Neural progenitor cell (in vitro differentiated cells): Measurements from ENCODE around the gene NXN. TPM values are rescaled to one million over a fixed set of nuclear protein-coding genes. Genes with fewer than 3 reads are reported as not detected.
"Not testable (repeated sequence)": the region's sequence is repeated elsewhere in the genome, so short reads cannot be mapped to it uniquely, and the experiment has no call there.

Experiments used
- DNase-seq: peaks from one replicate; pipeline ENCODE4 v3.0.0-alpha.2; 2016; ENCODE audit warnings: low spot score
- H2AFZ ChIP-seq: fragments of 200-600 bp; sonication (generic); replicated peaks from 2 replicates; pipeline ENCODE4 v1.6.1; 2016; ENCODE audit warnings: antibody characterized with exemption
- H3F3A ChIP-seq: fragments of 200-600 bp; sonication (generic); 2 replicates; pipeline ENCODE4 v1.6.1; 2016; ENCODE audit warnings: antibody characterized with exemption, low read depth
- H3K27ac ChIP-seq: fragments of 200-600 bp; sonication (generic); 2 replicates; pipeline ENCODE4 v1.5.1; 2016; ENCODE audit warnings: mild to moderate bottlenecking
- H3K27me3 ChIP-seq: fragments of 200-600 bp; sonication (generic); 2 replicates; pipeline ENCODE4 v1.6.1; 2016; ENCODE audit warnings: mild to moderate bottlenecking, moderate library complexity
- H3K36me3 ChIP-seq: fragments of 200-600 bp; sonication (generic); 2 replicates; pipeline ENCODE4 v1.5.1; 2016
- H3K4me1 ChIP-seq: fragments of 200-600 bp; sonication (generic); 2 replicates; pipeline ENCODE4 v1.6.1; 2016; ENCODE audit warnings: mixed run types
- H3K4me2 ChIP-seq: fragments of 200-600 bp; sonication (generic); 2 replicates; pipeline ENCODE4 v1.6.1; 2016
- H3K4me3 ChIP-seq: fragments of 200-600 bp; sonication (generic); 2 replicates; pipeline ENCODE4 v1.5.1; 2016
- H3K79me2 ChIP-seq: fragments of 200-600 bp; sonication (generic); 2 replicates; pipeline ENCODE4 v1.6.1; 2016; ENCODE audit warnings: low read depth
- H3K9ac ChIP-seq: fragments of 200-600 bp; sonication (generic); 2 replicates; pipeline ENCODE4 v1.6.1; 2016
- H3K9me3 ChIP-seq: fragments of 200-600 bp; sonication (generic); 2 replicates; pipeline ENCODE4 v1.5.1; 2016; ENCODE audit warnings: low read depth
- H4K20me1 ChIP-seq: fragments of 200-600 bp; sonication (generic); 2 replicates; pipeline ENCODE4 v1.6.1; 2016; ENCODE audit warnings: low read depth
- H3K27ac Mint-ChIP-seq: 3 replicates; pipeline ENCODE4 v1.8.0; 2021; ENCODE audit warnings: mixed read lengths
- H3K27me3 Mint-ChIP-seq: 2 replicates; pipeline ENCODE4 v1.8.0; 2022; ENCODE audit warnings: low read depth, mild to moderate bottlenecking, inconsistent platforms, moderate library complexity, mixed read lengths; ENCODE audit not compliant: insufficient read depth
- H3K36me3 Mint-ChIP-seq: 3 replicates; pipeline ENCODE4 v1.8.0; 2021; ENCODE audit warnings: mixed read lengths
- H3K4me1 Mint-ChIP-seq: 3 replicates; pipeline ENCODE4 v1.8.0; 2021; ENCODE audit warnings: mixed read lengths
- H3K4me3 Mint-ChIP-seq: 3 replicates; pipeline ENCODE4 v1.8.0; 2021; ENCODE audit warnings: mild to moderate bottlenecking, moderate library complexity, mixed read lengths
- H3K9me3 Mint-ChIP-seq: 3 replicates; pipeline ENCODE4 v1.8.0; 2020; ENCODE audit warnings: mixed read lengths
- EZH2 ChIP-seq: fragments of 200-600 bp; sonication (generic); IDR thresholded peaks from 2 replicates; pipeline ENCODE4 v1.6.1; 2017; ENCODE audit warnings: antibody characterized with exemption, mild to moderate bottlenecking, moderate library complexity
- EZH2phosphoT487 ChIP-seq: fragments of 200-600 bp; sonication (generic); IDR thresholded peaks from 2 replicates; pipeline ENCODE4 v1.6.1; 2017; ENCODE audit warnings: antibody characterized with exemption
- total RNA-seq: library from RNA; depleted of rRNA; stranded (reverse); fragments of >200 nt; gene quantifications from 2 replicates; pipeline ENCODE4 v1.2.3, GENCODE V29; 2015; ENCODE audit warnings: low replicate concordance
- TF ChIP-seq, protein P1 (sequence below): fragments of 200-600 bp; sonication (generic); IDR thresholded peaks from 2 replicates; pipeline ENCODE4 v1.5.1; 2017; ENCODE audit warnings: antibody characterized with exemption, mild to moderate bottlenecking

NXN gene
- total RNA-seq, 1 donor from 2014 or later = 35.9 TPM

DNA sequence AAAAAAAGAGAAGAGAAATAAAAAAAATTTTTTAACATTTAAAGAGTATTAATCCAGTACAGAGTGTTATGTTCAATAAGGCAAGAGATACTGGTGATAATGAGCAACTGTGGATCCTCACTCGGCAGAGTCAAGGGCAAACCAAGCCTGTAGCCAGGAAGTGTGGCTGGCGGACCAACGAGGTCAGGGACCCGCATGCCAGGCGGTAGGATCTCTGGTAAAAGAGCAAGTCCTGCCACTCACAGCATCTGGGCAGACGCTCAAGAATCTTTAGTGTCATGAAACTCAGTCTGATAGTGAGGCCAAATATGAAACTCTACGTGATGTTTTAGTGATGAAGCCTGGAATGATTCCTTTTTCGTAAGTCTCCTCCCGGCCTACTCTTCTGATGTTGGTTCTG, 219.2 kb downstream of the NXN start:
- peaks cover 14% of the 10 kb centered on the region for H3K4me1 ChIP-seq
- Mint-ChIP-seq H3K27ac (no peak overlapping the region), H3K4me1 (peaks cover 9% of the 10 kb centered on the region), H3K27me3 (peaks cover 3% of the 10 kb centered on the region), H3K9me3 (no peaks in the 10 kb centered on the region), H3K36me3 (peaks cover 40% of the 10 kb centered on the region), H3K4me3 (no peak overlapping the region)
- H3K36me3 ChIP-seq = peaks cover 9% of the 10 kb centered on the region
- no peak for DNase-seq
- peaks cover 22% of the 10 kb centered on the region for H3F3A ChIP-seq
- H3K79me2 ChIP-seq = no peaks in the 10 kb centered on the region
- H3K4me3 ChIP-seq = no peak overlapping the region
- no peak overlapping the region for H3K4me2 ChIP-seq
- TF ChIP-seq EZH2 (no peak), EZH2phosphoT487 (no peak)
- TF ChIP-seq, protein P1, sequence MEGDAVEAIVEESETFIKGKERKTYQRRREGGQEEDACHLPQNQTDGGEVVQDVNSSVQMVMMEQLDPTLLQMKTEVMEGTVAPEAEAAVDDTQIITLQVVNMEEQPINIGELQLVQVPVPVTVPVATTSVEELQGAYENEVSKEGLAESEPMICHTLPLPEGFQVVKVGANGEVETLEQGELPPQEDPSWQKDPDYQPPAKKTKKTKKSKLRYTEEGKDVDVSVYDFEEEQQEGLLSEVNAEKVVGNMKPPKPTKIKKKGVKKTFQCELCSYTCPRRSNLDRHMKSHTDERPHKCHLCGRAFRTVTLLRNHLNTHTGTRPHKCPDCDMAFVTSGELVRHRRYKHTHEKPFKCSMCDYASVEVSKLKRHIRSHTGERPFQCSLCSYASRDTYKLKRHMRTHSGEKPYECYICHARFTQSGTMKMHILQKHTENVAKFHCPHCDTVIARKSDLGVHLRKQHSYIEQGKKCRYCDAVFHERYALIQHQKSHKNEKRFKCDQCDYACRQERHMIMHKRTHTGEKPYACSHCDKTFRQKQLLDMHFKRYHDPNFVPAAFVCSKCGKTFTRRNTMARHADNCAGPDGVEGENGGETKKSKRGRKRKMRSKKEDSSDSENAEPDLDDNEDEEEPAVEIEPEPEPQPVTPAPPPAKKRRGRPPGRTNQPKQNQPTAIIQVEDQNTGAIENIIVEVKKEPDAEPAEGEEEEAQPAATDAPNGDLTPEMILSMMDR = no peak
- H3K9ac ChIP-seq = no peak overlapping the region
- no peaks in the 10 kb centered on the region for H3K27me3 ChIP-seq
- H3K9me3 ChIP-seq = no peaks in the 10 kb centered on the region
- no peak overlapping the region for H2AFZ ChIP-seq
- no peak overlapping the region for H3K27ac ChIP-seq
- no peaks in the 10 kb centered on the region for H4K20me1 ChIP-seq

DNA sequence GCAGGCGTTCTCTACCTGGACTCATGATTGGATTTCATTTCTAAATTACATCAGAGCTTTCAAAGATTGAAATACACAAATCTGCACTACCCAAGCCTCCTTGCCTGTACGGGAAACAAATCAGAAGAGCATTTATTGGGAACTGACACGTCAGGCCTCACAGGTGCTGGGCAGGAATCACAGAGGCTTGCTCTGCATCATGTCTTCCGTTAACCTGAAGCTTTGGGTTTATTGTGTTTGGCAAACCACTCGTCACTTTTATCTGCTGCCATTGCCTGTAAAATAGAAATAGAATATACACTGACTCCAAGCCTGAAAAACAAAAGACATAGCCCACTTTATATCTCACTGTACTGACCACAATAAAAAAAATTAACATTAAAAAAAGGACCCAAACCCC, 219.6 kb downstream of the NXN start:
- no peaks in the 10 kb centered on the region for H3K9me3 ChIP-seq
- peaks cover 40% of the 10 kb centered on the region for H3K36me3 Mint-ChIP-seq
- H3K4me3 ChIP-seq = no peak overlapping the region
- H3K9me3 Mint-ChIP-seq = no peaks in the 10 kb centered on the region
- no peak overlapping the region for H3K27ac ChIP-seq
- peaks cover 3% of the 10 kb centered on the region for H3K27me3 Mint-ChIP-seq
- TF ChIP-seq EZH2phosphoT487 (no peak), EZH2 (no peak)
- TF ChIP-seq, protein P1 = no peak
- no peak overlapping the region for H2AFZ ChIP-seq
- no peak overlapping the region for H3K4me2 ChIP-seq
- no peaks in the 10 kb centered on the region for H3K79me2 ChIP-seq
- no peak overlapping the region for H3K27ac Mint-ChIP-seq
- no peak overlapping the region for H3K4me3 Mint-ChIP-seq
- no peaks in the 10 kb centered on the region for H4K20me1 ChIP-seq
- peaks cover 14% of the 10 kb centered on the region for H3K4me1 ChIP-seq
- no peak for DNase-seq
- H3K9ac ChIP-seq = no peak overlapping the region
- H3F3A ChIP-seq = peaks cover 26% of the 10 kb centered on the region
- peaks cover 9% of the 10 kb centered on the region for H3K36me3 ChIP-seq
- no peaks in the 10 kb centered on the region for H3K27me3 ChIP-seq
- H3K4me1 Mint-ChIP-seq = peaks cover 9% of the 10 kb centered on the region

DNA sequence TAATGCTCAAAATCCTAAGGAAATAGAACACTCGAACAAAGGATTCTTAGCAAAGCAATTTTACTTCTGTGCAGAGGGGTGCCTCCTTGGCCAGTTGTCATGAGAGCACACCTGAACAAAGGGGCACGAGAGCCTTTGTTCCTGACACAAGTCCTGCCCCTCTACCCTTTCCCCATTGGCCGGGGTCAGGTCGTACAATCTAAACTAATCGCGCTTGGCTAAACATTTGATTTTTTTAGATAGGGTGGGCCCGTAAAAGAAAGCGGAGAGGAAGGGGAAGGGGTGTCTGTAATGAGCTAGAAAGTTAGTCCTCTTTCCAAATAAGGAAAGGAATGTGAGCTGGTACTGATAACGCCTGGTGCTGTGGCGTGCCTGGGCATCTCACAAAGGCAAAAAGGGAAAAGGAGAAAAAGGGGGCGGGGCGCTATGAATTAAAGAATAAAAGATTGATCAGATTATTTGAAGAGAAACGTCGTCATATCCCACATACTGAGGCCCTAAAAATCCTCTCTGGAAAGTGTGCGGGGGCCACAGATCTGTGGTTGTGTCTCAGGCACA, 223.5 kb downstream of the NXN start:
- Histone ChIP-seq H3K4me1 (peaks cover 19% of the 10 kb centered on the region), H3K4me3 (peak overlapping the region; percentile 14), H3K27ac (peak overlapping the region; percentile 85), H3K4me2 (peak overlapping the region; percentile 47), H3F3A (peaks cover 42% of the 10 kb centered on the region)
- not testable (repeated sequence) for H3K9me3 Mint-ChIP-seq, H3K9ac ChIP-seq, H3K79me2 ChIP-seq, H3K9me3 ChIP-seq, H3K27me3 Mint-ChIP-seq, H4K20me1 ChIP-seq, H2AFZ ChIP-seq, H3K36me3 ChIP-seq, H3K4me3 Mint-ChIP-seq, H3K27me3 ChIP-seq
- DNase-seq = peak; percentile 75
- Mint-ChIP-seq H3K36me3 (peaks cover 32% of the 10 kb centered on the region), H3K27ac (peak overlapping the region; percentile 62), H3K4me1 (peaks cover 20% of the 10 kb centered on the region)

DNA sequence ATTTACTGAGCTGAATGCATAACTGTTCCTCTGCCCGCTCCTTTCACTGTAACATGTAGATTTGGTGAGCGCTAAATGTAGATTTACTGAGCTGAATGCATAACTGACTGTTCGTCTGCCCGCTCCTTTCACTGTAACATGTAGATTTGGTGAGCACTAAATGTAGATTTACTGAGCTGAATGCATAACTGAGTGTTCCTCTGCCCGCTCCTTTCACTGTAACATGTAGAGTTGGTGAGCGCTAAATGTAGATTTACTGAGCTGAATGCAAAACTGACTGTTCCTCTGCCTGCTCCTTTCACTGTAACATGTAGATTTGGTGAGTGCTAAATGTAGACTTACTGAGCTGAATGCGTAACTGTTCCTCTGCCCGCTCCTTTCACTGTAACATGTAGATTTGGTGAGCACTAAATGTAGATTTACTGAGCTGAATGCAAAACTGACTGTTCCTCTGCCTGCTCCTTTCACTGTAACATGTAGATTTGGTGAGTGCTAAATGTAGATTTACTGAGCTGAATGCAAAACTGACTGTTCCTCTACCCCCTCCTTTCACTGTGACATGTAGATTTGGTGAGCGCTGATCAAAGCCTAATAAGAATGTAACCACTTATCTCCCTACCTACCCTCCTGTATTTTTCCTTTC, 224.1 kb downstream of the NXN start:
- not testable (repeated sequence) for DNase-seq, H3K27me3 Mint-ChIP-seq, H3K9ac ChIP-seq, H3K9me3 ChIP-seq, H4K20me1 ChIP-seq, H3K9me3 Mint-ChIP-seq, H3K4me3 Mint-ChIP-seq, H2AFZ ChIP-seq, H3K27me3 ChIP-seq, H3K36me3 ChIP-seq
- Mint-ChIP-seq H3K4me1 (peaks cover 24% of the 10 kb centered on the region), H3K27ac (peak overlapping the region; percentile 62), H3K36me3 (peaks cover 35% of the 10 kb centered on the region)
- Histone ChIP-seq H3F3A (peaks cover 42% of the 10 kb centered on the region), H3K79me2 (peaks cover 15% of the 10 kb centered on the region), H3K4me2 (peak overlapping the region; percentile 47), H3K4me3 (peak overlapping the region; percentile 14), H3K27ac (peak overlapping the region; percentile 85), H3K4me1 (peaks cover 26% of the 10 kb centered on the region)
